IMR-90 (cell line): ENCODE data around the gene DRD2.

Experiments used
- BHLHE40 ChIP-seq: fragments of 150-350 bp; IDR thresholded peaks from 2 replicates; pipeline ENCODE4 v1.6.1; 2016; ENCODE audit warnings: mild to moderate bottlenecking, low read depth, low read length
- CEBPB ChIP-seq: IDR thresholded peaks from 2 replicates; pipeline ENCODE4 v1.6.1; 2012; ENCODE audit warnings: low read depth, low read length, improper control_type of control experiment
- CTCF ChIP-seq: conservative IDR thresholded peaks from 2 replicates; pipeline ENCODE4 v1.5.1; 2012; ENCODE audit warnings: mild to moderate bottlenecking, low read depth, low read length, improper control_type of control experiment
- POLR2A ChIP-seq: IDR thresholded peaks from 2 replicates; pipeline ENCODE4 v1.6.1; 2012; ENCODE audit warnings: mild to moderate bottlenecking, low read depth, low read length
- RAD21 ChIP-seq: IDR thresholded peaks from 2 replicates; pipeline ENCODE4 v1.6.1; 2012; ENCODE audit warnings: low read length, improper control_type of control experiment
- RCOR1 ChIP-seq: IDR thresholded peaks from 2 replicates; pipeline ENCODE4 v1.6.1; 2012; ENCODE audit warnings: mild to moderate bottlenecking, low read length, improper control_type of control experiment; ENCODE audit not compliant: insufficient replicate concordance
- RFX5 ChIP-seq: IDR thresholded peaks from 2 replicates; pipeline ENCODE4 v1.8.0; 2012; ENCODE audit warnings: low read depth, mild to moderate bottlenecking, low read length, moderate library complexity
- SMC3 ChIP-seq: fragments of 150-350 bp; IDR thresholded peaks from 2 replicates; pipeline ENCODE4 v1.6.1; 2016; ENCODE audit warnings: low read depth, mild to moderate bottlenecking, antibody characterized with exemption, low read length, moderate library complexity

DNA sequence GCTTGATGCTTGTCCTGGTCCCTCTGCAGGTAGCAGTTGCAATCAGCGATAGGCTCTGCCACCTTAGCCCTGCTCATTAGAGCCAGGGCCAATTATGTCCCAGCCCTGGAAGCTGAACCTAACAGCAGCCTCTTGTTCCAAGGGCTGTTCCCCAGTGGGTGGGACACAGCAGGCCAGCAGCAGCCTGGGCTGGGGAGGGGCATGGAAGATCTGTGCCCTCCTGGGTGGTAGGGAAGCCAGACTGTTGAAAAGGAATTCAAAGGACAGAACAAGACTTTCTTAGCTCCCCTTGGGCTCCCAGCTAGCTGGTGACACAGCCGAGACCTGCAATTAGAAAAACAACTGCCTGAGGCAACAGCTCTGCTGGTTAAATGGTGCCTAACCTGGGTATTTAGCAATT, 17.4 kb downstream of the DRD2 start:
- TF ChIP-seq CTCF = no peak
- no peak for TF ChIP-seq CEBPB
- no peak for TF ChIP-seq POLR2A
- TF ChIP-seq SMC3 = no peak
- TF ChIP-seq RAD21 = no peak
- TF ChIP-seq BHLHE40 = no peak
- no peak for TF ChIP-seq RCOR1
- TF ChIP-seq RFX5 = no peak
